NCI-H2081 treated with DMSO at 0.1 percent for 48 hours (cell line): ENCODE results near the gene DMKN.

Experiments
- DNase-seq: peaks from one replicate; lab custom pipeline; 2025; lab: John Stamatoyannopoulos, UW

Gene DMKN

DNA sequence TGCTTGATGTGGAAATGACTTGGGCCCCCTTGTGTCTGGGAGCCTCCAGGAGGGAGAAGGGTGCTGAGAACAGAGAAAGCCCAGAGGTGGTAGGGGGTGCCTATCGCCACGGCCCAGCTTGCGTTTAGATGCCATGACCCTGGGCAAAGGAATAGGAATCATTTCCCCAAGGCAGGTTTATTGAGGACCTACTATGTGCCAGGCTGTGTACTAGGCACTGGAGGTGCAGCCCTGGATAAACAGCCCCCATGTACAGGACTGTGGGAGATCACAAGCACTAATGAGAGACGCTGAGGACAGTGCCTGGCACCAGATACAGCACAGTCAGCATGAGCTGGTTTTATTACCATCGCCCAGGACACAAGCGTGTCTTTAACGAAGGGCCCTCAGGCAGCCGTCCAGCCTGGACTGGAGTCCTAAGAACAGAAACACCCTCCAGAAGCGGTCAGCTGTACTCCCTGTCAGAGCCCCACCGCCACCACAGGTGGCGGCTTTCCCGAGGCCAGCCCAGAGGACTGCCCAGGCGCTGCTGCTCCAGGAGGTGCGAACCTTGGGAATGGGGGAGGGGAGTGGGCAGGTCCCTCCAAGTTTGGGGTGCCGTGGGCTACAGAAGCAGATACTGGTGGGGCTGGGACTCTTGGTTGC, 36.6 kb upstream of the DMKN start:
- no peak for DNase-seq

DNA sequence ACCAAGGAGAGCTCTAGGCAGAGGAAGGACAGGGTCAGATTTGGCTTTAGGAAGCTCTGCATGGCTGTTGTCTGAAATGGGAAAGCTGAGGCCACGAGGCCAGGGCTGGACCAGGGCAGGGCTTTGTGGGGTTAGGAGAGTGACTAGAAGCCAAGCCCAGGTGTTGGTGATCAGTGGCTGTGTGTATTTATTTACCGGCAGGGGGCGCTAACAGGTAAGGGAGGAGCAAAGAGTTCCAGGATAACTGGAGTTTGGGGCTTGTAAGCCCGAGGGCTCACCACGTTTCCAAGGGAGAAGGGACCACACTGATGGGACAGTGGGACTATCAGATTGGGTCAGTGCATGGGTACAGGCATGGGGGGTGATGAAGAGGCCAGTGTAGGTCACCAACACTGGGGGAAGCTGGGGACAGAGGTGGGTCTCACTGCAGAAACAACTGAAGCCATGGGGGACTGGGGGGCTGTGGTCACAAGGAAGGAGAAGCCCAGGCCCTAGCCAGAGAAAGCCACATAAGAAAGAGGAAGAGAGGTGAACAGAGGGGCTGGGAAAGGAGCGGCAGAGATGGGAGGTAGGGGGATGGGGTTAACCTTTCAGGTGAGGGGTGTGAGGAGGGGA, 35.8 kb upstream of the DMKN start:
- no peak for DNase-seq

DNA sequence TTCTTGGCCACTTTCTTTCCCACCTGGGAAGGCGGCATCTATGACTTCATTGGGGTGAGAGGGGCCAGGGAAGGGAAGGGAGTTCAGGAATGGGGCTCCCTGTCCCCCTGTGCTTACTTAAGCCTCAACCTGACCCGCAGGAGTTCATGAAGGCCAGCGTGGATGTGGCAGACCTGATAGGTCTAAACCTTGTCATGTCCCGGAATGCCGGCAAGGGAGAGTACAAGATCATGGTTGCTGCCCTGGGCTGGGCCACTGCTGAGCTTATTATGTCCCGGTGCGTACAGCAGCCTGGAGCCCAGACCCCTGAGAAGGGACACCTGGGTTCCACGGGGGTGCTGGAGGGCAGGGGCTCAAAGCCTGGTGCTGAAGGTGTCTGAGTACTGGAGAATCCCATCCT, 33.1 kb upstream of the DMKN start:
- DNase-seq = no peak

DNA sequence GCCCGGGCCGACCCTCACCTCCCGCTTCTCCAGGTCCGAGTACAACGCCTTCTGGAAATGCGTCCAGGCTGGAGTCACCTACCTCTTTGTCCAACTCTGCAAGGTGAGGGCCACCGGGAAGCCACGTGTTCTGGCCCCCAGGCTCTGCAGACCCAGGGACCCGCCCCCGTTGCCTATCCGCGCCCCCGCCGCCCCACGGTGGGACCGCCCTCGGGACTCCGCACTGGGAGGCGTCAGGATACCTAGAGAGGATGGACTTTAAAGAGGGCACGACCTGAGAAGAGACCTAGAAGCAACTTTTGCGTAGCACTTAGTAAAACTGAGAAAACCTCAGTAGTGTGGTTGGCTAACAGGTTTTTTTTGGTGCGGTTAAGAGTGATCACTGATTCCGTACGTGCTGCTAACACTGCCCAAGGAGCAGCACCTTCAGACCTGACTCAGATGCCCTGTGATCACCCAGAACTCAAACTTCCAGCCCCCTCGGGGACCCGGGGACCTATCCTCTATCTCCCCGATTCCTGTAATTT, 32.5 kb upstream of the DMKN start:
- DNase-seq = no peak

DNA sequence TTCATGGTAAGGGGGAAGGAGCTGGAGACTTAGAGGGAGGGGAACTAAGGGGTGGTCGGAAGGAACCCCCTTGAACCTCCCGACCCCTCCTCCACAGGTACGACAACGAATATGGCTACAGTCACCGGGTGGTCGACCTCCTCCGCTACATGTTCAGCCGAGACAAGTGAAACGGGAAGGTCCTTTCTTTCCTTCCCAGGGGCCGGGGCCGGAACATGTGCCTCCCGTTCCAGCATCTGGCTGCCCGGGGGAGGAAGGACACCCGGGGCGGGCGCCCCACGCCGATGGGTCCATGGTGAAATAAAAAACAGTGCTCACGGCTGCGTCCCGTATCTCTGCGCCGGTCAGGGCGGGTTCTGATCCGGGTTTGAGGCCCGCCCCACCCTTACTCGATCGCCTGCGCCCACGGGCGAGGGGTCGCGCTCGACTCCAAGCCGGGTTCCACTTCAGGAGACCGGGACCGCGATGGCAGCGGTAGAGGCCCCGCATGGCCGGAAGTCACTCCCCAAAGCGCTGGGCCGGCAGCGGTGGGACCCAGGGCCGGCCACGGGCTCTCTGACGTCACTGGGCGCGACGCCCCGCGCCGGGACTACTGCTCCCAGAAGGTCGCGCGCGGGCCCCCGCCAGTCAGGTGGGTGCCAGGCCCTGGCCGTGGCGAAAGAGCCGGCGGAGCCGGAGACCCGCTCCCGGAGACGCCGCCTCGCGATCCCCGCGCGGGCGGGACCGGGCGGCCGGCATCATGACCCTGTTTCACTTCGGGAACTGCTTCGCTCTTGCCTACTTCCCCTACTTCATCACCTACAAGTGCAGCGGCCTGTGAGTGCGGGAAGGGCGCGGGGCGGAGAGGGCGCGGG, 31.8 kb upstream of the DMKN start, which contains the start of gene TMEM147:
TSS of gene TMEM147 (plus strand) at position 626 of the 854 bp plus-strand sequence. CDS start at position 740, 114 bp downstream.
- peak; percentile 50 for DNase-seq

DNA sequence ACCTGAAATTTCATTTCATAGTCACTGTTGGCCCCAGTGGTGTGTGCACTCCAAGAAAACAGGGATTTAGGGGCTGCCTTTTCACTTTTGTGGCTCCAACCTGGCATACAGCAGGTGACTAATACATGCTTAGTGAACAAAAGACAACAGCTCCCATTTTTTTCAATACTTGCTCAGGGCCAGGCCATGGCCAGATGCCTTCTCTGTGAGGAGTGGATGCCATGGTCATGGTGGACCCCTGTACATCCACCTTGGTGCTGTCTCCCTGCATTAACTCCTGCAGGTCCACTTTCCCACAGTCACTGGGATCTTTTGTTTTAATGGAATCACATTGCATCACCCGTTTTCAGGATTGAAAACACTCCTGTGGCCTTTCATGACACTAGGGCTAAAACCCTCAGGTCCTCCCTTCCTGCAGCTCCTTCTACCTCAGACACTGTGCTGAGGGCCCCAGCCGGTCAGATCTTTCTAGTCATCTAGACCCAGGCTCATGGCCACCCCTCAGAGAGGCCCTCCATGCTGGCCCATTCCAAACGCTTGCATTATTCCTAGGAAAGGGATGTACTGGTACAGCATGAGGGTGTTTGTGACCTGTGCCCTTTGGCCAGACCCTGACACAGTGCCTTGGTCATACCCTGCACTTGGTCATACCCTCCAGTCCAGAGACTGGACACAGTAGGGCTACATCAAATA, 30.8 kb upstream of the DMKN start:
- DNase-seq = no peak

DNA sequence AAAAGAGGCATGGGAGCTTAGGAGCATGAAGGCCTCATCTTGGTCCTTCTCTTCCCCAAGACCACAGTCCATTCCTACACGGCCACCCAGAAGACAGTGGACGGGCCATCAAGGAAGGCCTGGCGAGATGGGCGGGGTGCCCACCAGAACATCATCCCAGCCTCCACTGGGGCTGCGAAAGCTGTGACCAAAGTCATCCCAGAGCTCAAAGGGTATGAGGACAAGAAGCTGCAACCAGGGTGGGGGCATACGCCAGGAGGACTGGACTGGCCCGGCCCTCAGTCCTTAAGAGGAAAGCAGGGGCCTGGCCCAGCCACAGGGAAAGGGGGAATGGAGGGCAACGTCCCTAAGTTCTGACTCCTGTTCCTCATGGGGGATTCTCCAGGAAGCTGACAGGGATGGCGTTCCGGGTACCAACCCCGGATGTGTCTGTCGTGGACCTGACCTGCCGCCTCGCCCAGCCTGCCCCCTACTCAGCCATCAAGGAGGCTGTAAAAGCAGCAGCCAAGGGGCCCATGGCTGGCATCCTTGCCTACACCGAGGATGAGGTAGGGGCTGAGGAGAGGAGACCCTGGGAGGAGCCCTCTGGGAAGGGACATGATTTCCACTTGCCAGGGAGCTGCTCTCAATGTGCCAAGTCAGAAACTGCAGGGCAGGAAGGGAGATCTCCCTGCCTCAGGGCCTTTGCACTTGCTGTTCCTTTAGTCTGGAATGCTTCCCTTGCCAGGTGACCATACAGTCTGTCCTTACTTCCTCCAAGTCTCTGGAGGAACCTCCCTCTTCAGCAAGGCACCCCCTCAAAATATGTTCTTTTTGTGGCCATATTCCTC, 30.0 kb upstream of the DMKN start:
- DNase-seq = no peak

DNA sequence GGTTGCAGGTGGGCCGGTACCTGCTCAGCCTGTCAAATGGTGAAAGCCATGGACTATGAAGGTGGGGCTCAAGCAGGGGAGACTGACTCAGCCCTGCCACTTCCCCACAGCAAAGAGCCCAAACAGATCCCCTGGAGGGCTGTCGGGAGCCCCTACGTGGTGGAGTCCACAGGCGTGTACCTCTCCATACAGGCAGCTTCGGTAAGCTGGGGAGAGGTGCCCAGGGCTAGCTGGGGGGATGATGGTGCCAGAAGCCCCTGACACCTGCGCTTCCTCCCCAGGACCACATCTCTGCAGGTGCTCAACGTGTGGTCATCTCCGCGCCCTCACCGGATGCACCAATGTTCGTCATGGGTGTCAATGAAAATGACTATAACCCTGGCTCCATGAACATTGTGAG, 28.8 kb upstream of the DMKN start:
- DNase-seq = no peak

DNA sequence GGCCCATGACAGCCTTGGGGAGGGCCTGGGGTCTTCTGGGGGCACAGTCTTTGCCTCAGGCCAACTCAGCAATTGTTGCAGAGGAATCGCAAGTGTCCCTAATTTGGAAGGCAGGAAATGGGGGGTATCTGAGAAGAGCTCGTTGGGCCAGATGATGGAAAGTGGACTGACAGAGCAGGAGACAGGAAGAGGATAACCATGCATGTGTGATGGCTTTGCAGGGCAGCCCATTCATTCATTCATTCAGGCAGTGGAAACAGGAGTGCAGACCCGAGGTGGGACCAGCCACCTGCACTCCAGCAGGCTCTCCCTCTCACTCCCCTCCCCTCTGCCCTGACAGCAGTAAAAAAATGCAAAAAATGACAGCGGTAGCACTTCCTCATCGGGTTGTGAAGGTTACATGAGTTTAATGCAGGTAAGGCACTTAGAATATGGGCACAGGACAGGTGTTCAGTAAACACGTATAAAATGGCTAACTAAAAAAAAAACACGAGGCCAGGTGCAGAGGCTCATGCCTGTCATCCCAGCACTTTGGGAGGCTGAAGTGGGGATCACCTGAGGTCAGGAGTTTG, 27.0 kb upstream of the DMKN start:
- no peak for DNase-seq

DNA sequence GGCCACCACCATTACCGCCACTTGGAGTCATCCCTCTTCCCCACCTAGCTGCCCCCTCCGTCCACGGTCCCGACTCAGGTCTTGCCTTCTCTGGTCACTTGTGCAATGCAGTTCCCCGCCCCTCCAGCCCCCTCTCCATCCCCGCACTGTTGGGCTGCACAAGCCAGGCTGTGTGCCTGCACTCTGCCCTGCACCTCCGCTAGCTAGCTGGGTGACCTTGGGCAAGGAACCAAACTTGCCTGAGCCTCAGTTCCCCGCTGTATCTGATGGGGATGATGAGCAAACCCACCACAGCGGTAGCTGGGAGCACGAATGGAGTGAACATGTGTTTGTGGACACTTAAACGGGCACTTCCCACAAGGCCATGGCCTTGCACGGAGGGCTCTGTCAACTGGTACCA, 26.4 kb upstream of the DMKN start:
- DNase-seq = no peak

DNA sequence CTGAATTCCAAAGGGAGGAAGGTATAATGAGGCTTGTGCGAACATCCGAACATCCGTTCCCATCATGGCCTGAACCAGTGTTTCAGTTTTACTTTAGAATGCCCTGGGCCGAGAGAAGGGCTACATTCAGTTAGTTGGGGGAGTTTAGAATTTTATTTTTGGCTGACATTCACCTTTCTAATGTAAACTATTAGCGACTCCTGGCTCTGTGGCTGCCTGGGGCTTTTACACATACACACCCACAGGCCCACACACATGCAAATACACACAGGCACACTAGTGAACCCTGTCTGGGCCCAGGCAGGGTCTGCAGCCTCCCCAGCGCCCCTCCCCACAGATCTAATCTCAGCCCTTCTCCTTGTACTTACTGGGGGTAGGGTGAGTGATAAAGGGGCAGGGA, 25.9 kb upstream of the DMKN start:
- DNase-seq = no peak

DNA sequence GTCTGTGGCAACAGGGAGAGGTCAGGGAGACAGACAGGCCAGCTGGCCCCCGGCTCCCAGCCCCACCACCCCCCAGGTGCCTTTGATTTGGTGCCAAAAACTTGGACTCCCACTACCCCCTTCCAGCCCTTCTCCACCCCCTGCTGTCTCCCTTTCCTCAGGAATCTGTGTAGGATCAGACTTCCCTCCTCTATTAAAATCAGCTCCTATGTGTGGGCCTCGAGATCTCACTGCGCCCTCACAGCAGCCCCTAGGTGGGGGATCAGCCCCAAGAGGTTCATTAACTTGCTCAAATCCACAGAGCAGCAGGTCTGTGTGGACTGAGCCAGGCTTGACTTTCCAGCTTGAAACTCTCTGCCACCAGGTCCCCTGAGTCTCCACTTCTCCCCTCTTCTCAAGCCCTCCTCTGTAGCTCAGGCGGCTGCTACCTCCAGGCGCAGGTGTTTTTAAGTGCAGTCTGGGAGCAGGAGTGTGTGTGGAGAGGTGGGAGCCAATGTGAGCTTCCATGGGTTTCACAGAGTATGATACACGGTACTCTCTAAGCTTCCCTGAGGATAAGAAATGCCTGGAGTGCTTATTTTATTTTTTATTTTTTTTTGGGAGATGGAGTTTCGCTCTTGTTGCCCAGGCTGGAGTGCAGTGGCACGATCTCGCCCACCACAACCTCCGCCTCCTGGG, 21.5 kb upstream of the DMKN start:
- DNase-seq = no peak

DNA sequence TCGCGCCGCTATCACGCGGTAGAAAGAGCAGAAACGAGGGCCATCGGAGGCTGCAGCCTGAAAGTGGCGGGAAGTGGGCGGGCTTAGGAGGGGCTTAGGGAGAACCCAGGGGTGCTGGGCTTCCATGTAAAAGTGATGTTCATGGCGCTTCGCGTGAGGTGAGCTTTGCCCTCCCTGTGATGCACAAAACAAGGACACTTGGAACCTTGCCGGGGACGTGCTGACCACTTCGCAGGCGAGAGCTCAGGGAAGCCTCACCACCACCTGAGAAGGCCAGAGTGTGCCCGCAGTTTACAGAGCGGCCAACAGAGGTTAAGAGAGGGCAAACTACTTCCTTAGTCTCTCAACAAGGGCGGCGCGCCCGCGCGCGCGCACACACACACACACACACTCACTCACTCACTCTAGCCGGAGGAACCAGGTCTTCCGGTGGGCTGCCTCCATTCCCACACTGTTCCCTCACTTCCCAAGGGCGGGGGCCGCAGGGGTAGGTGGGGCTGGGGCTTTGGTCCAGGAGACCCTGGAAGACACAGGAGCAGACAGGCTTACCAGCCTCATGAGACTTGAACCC, 20.5 kb upstream of the DMKN start:
- no peak for DNase-seq

DNA sequence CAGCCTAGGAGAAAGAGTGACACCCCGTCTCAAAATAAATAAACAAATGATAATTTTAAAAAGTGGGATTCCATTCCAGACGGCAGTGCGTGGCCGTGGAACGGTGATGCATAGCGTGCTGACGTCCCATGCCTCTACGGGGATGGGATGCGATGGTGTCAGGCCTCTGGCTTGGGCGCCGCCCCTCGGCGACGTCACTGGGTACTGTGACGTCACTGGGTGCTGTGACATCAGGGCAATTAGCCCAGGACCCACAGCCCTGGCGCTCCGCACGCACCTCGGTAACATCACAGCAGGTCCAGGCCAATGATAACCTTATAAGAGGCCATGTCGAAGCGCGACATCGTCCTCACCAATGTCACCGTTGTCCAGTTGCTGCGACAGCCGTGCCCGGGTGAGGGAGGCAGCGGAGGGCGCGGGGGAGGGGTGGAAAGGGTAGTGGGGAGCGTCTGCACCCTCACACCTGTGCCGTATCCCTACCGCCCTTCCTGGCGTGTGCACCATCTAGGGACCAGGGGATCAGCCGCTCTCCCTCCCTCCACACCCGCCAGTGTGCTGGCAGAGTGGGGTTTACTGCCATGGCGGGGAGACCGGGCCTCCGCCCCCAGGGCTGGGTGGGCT, 19.9 kb upstream of the DMKN start, which contains the start of gene GAPDHS:
TSS of gene GAPDHS (plus strand) at position 256 of the 621 bp plus-strand sequence. CDS start at position 328, 72 bp downstream.
- DNase-seq = no peak

DNA sequence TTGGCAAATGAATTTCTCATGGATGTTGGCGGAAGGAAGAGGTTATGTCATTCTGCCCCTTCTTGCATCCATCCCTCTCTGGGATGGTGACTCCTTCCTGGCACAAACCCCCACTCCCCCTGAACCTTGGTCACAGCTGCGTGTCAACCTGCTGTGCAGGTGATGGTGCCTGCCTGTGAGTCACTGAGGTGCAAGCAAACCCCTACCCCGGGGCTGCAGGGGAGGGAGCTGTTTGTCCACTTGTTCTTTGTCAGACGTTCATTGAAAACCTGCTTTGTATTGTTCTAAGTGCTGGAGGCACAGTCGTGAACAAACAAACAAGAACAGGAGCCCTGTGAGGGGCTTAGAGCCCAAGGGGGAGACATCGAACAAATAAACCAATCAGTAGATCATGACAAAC, 17.8 kb upstream of the DMKN start:
- no peak for DNase-seq

DNA sequence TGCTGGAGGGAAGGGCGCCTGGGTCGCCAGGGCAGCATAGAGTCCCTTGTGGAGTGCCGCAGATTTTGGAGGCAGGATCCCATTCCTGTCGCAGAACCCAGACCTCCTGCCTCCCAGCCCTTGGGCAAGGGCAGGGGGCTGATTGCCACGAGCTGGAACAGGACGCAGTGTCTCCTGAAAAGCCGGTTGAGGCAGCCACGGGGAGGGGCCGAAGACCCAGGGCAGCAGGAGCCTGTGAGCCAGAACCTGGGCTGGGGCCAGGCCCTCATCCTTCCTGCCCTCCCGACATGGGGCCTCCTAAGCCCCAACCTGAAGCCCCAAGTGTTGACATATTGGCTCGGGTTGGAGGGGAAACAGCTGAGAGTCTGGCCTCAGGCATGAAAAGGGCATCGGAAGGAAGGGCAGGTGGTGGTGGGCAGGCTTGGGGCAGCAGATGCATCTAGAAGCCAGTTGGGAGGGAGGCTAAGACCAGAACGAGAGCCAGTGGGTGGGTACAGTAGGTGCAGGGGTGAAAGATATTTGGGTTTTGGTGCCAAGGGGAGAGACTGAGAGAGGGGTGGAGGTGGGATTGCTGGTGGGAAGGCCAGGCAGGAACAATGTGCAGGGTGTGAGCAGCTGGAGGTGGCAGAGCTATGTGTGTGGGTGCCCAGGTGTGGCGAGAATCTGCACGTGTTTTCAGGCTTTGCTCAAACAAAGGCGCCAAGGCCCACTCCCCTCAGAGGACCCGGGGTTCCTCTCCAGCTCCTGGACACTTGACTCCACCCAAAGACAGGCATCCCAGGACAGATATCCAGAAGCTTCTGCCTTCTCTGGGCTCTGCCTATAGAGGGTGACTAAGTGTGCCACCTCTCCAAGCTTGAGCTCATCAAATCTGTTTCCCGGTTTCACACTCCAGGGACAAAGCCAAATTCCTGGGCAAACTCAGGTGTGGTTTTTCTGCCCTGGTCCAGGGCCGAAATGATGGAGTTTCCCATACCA, 16.1 kb upstream of the DMKN start:
- no peak for DNase-seq

DNA sequence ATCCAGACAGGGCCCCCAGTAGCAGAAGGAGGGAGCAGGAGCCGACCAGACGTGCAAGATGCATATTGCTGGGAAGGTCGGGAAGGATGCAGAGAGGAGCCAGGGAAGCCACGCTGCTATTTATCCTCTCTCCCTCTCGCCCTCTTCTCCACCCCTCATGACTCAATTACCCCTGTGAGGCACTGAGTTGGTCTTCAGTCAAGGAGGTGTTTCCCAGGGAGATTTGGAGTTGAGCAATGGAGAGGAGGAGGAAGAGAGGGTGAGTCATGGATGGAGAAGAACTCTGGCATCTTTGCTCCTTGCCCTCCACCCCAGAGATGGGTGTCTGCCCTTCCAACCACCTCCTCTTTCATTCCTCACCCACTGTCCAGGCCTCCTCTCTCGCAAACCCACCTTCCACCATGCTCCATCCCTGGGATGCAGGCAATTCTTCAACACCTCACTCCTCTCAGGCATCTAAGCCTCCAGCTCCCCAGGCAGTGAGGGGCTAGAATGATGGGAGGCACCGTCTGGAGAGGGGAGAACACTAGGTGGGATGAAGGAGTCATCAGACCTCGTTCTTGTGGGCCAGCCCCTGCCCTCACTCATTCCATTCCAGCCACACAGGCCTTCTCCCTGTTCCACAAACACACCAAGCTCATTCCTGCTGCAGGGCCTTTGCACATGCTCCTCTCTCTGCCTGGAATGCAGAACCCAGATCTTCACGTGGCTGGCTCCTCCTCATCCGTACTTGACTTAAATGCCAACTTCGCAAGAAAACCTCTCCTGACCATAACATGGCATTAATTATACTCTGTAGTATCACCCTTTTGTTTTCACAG, 15.0 kb upstream of the DMKN start, which contains the start of gene SBSN:
TSS of gene SBSN (minus strand) at position 94 of the 821 bp plus-strand sequence. CDS start at position 64, 30 bp downstream.
- no peak for DNase-seq
